Measurements from ENCODE around the gene NSRP1. TPM values are rescaled to one million over a fixed set of nuclear protein-coding genes. Genes with fewer than 3 reads are reported as not detected.
"Not testable (repeated sequence)": the region's sequence is repeated elsewhere in the genome, so short reads cannot be mapped to it uniquely, and the experiment has no call there.

Gene NSRP1
- polyA plus RNA-seq, 1 donor (not counting 4 experiments of a cell fraction or from before 2014, with no cell fraction given): 12.7 TPM

GRCh38 chr17:30199600-30199999 is 83.0 kb downstream of the NSRP1 start:
- H3K4me2 ChIP-seq (ENCODE audit: control insufficient read depth, extremely low read depth, insufficient read depth, low read depth, low read length): no peak overlapping the region
- dilution Hi-C loops (cut with MboI; ENCODE audit: extremely low pct_ligation_motif_present, low sequenced_read_pairs): loop anchor here (10.0 kb wide), 1 partner anchor 125 kb away; no protein-coding TSS in a partner anchor
- no peak overlapping the region for H3K9ac ChIP-seq (ENCODE audit: control insufficient read depth, extremely low read depth, insufficient read depth, low read length)
- no peak overlapping the region for H3K4me3 ChIP-seq (ENCODE audit: control insufficient read depth in 2 of 3, extremely low read depth in 1 of 3, insufficient read depth in 2 of 3, low read depth in 1 of 3, low read length in 3 of 3)
- FAIRE-seq (no peak), DNase-seq (ENCODE audit: low read depth, low spot score) (no peak)
- H3K27me3 ChIP-seq (ENCODE audit: control insufficient read depth, extremely low read depth, insufficient read depth, low read length): peaks cover 10% of the 10 kb centered on the region
- no peaks in the 10 kb centered on the region for H3K36me3 ChIP-seq (ENCODE audit: control insufficient read depth in 2 of 2, extremely low read depth in 1 of 2, insufficient read depth in 2 of 2, low read length in 2 of 2)
- no peak overlapping the region for H3K27ac ChIP-seq (ENCODE audit: control insufficient read depth, insufficient read depth, low read length)
- H3K79me2 ChIP-seq (ENCODE audit: control insufficient read depth, insufficient read depth, low read length): no peaks in the 10 kb centered on the region
- no peaks in the 10 kb centered on the region for H3K4me1 ChIP-seq (ENCODE audit: control insufficient read depth, extremely low read depth, insufficient read depth, low read length)
- TF ChIP-seq EZH2 (IDR thresholded peaks at IDR 0.05; ENCODE audit: low read length) (no peak), CTCF (optimal IDR thresholded peaks at IDR 0.05 in 1 of 3, IDR thresholded peaks at IDR 0.05 in 1 of 3, conservative IDR thresholded peaks at IDR 0.05 in 1 of 3; ENCODE audit: extremely low read depth in 1 of 3, insufficient read depth in 2 of 3, low read length in 3 of 3) (no peak)
- H3K9me1 ChIP-seq (ENCODE audit: control insufficient read depth, extremely low read depth, insufficient read depth, low read length): no peaks in the 10 kb centered on the region
- no peaks in the 10 kb centered on the region for H4K20me1 ChIP-seq (ENCODE audit: control insufficient read depth, extremely low read depth, insufficient read depth, low read length)
- H3K9me3 ChIP-seq (ENCODE audit: control insufficient read depth, low read depth, low read length): no peaks in the 10 kb centered on the region
- no peak overlapping the region for H2AFZ ChIP-seq (ENCODE audit: control insufficient read depth, low read length)

DNA sequence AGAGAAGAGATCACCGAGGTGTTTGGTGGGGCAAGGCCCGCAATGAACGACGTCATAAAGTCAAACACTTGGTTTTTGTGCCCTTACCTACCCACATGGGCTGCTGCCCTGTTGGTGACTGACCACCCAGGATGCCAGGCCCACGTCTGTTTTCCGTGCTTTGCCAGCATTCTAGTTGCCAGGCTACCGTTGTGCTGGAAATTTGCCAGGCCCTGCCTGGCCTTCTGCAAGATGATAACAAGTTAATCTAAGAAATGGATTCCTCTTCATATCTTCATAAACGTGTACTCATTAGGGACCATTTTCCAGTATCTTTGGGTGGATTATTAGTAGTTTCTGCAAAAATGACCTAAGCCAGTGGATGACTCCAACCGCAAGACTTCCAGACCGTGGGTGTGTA is 83.5 kb downstream of the NSRP1 start:
- Histone ChIP-seq H3K4me1 (ENCODE audit: control insufficient read depth, extremely low read depth, insufficient read depth, low read length) (no peaks in the 10 kb centered on the region), H3K9me3 (ENCODE audit: control insufficient read depth, low read depth, low read length) (no peaks in the 10 kb centered on the region), H3K9ac (ENCODE audit: control insufficient read depth, extremely low read depth, insufficient read depth, low read length) (no peak overlapping the region), H3K4me2 (ENCODE audit: control insufficient read depth, extremely low read depth, insufficient read depth, low read depth, low read length) (no peak overlapping the region), H3K27me3 (ENCODE audit: control insufficient read depth, extremely low read depth, insufficient read depth, low read length) (peaks cover 10% of the 10 kb centered on the region), H3K79me2 (ENCODE audit: control insufficient read depth, insufficient read depth, low read length) (no peaks in the 10 kb centered on the region), H3K4me3 (ENCODE audit: control insufficient read depth in 2 of 3, extremely low read depth in 1 of 3, insufficient read depth in 2 of 3, low read depth in 1 of 3, low read length in 3 of 3) (no peak overlapping the region), H3K36me3 (ENCODE audit: control insufficient read depth in 2 of 2, extremely low read depth in 1 of 2, insufficient read depth in 2 of 2, low read length in 2 of 2) (no peaks in the 10 kb centered on the region), H3K9me1 (ENCODE audit: control insufficient read depth, extremely low read depth, insufficient read depth, low read length) (no peaks in the 10 kb centered on the region), H3K27ac (ENCODE audit: control insufficient read depth, insufficient read depth, low read length) (no peak overlapping the region), H2AFZ (ENCODE audit: control insufficient read depth, low read length) (no peak overlapping the region), H4K20me1 (ENCODE audit: control insufficient read depth, extremely low read depth, insufficient read depth, low read length) (no peaks in the 10 kb centered on the region)
- no peak for FAIRE-seq
- DNase-seq (ENCODE audit: low read depth, low spot score): no peak
- dilution Hi-C loops (cut with MboI; ENCODE audit: extremely low pct_ligation_motif_present, low sequenced_read_pairs): no loop called here
- TF ChIP-seq EZH2 (IDR thresholded peaks at IDR 0.05; ENCODE audit: low read length) (no peak), CTCF (optimal IDR thresholded peaks at IDR 0.05 in 1 of 3, IDR thresholded peaks at IDR 0.05 in 1 of 3, conservative IDR thresholded peaks at IDR 0.05 in 1 of 3; ENCODE audit: extremely low read depth in 1 of 3, insufficient read depth in 2 of 3, low read length in 3 of 3) (no peak)

- dilution Hi-C loops (cut with MboI; ENCODE audit: extremely low pct_ligation_motif_present, low sequenced_read_pairs); H4K20me1 ChIP-seq (ENCODE audit: control insufficient read depth, extremely low read depth, insufficient read depth, low read length); H3K27ac ChIP-seq (ENCODE audit: control insufficient read depth, insufficient read depth, low read length); H3K36me3 ChIP-seq (ENCODE audit: control insufficient read depth in 2 of 2, extremely low read depth in 1 of 2, insufficient read depth in 2 of 2, low read length in 2 of 2); H3K9me1 ChIP-seq (ENCODE audit: control insufficient read depth, extremely low read depth, insufficient read depth, low read length); H3K9ac ChIP-seq (ENCODE audit: control insufficient read depth, extremely low read depth, insufficient read depth, low read length); H2AFZ ChIP-seq (ENCODE audit: control insufficient read depth, low read length); H3K4me2 ChIP-seq (ENCODE audit: control insufficient read depth, extremely low read depth, insufficient read depth, low read depth, low read length); H3K9me3 ChIP-seq (ENCODE audit: control insufficient read depth, low read depth, low read length); H3K79me2 ChIP-seq (ENCODE audit: control insufficient read depth, insufficient read depth, low read length); FAIRE-seq; DNase-seq (ENCODE audit: low read depth, low spot score); H3K4me1 ChIP-seq (ENCODE audit: control insufficient read depth, extremely low read depth, insufficient read depth, low read length); H3K4me3 ChIP-seq (ENCODE audit: control insufficient read depth in 2 of 3, extremely low read depth in 1 of 3, insufficient read depth in 2 of 3, low read depth in 1 of 3, low read length in 3 of 3): not testable (repeated sequence)
- H3K27me3 ChIP-seq (ENCODE audit: control insufficient read depth, extremely low read depth, insufficient read depth, low read length): peaks cover 13% of the 10 kb centered on the region
These were observed 84.0 kb downstream of the NSRP1 start for GRCh38 chr17:30200656-30201055.

Data from keratinocyte (primary cell).